Tibial artery (tissue), 4 donors: ENCODE results near the gene DLEC1.

ENCODE experiments used
- DNase-seq, 2 donors: peaks; one replicate each; pipeline ENCODE4 v3.0.0-alpha.2; 2019
- H3K27ac ChIP-seq, 2 donors: fragments of 200-600 bp; sonication (generic) in 1 of 2; 1 replicate in 1 of 2; 2 replicates in 1 of 2; pipeline ENCODE4 v1.5.1; 2018 to 2019; ENCODE audit warnings: mild to moderate bottlenecking in 1 of 2
- H3K27me3 ChIP-seq, 2 donors: fragments of 200-600 bp; sonication (generic) in 1 of 2; one replicate each; pipeline versions ENCODE4 v1.5.1 to v1.6.0; 2016 to 2019
- H3K36me3 ChIP-seq, 3 donors: fragments of 200-600 bp; sonication (generic) in 2 of 3; one replicate each; pipeline ENCODE4 v1.5.1; 2016 to 2019; ENCODE audit warnings: mild to moderate bottlenecking in 2 of 3
- H3K4me1 ChIP-seq, 4 donors: fragments of 200-600 bp; sonication (generic) in 2 of 4; 1 replicate in 3 of 4; 2 replicates in 1 of 4; pipeline ENCODE4 v1.5.1; 2016 to 2019
- H3K4me3 ChIP-seq, 2 donors: fragments of 200-600 bp; sonication (generic) in 1 of 2; 1 replicate in 1 of 2; 2 replicates in 1 of 2; pipeline ENCODE4 v1.5.1; 2018 to 2019; ENCODE audit warnings: mild to moderate bottlenecking in 2 of 2
- H3K9me3 ChIP-seq, 3 donors: fragments of 200-600 bp; sonication (generic) in 1 of 3; one replicate each; pipeline ENCODE4 v1.5.1; 2016 to 2019
- intact Hi-C: fragments of 100-400 bp; cut with DNase I; formaldehyde crosslinking; loops from one replicate; pipeline ENCODE4 v1.15.0; 2023; ENCODE audit warnings: low total_unique reads
- TF ChIP-seq, protein P1 (sequence below), 2 experiments: fragments of 200-600 bp in 1 of 2; fragments of 450-650 bp in 1 of 2; IDR thresholded peaks; one replicate each; pipeline ENCODE4 v1.5.1; 2017 to 2019; ENCODE audit warnings: antibody characterized with exemption in 2 of 2, mild to moderate bottlenecking in 1 of 2, moderate library complexity in 1 of 2

Gene DLEC1

DNA sequence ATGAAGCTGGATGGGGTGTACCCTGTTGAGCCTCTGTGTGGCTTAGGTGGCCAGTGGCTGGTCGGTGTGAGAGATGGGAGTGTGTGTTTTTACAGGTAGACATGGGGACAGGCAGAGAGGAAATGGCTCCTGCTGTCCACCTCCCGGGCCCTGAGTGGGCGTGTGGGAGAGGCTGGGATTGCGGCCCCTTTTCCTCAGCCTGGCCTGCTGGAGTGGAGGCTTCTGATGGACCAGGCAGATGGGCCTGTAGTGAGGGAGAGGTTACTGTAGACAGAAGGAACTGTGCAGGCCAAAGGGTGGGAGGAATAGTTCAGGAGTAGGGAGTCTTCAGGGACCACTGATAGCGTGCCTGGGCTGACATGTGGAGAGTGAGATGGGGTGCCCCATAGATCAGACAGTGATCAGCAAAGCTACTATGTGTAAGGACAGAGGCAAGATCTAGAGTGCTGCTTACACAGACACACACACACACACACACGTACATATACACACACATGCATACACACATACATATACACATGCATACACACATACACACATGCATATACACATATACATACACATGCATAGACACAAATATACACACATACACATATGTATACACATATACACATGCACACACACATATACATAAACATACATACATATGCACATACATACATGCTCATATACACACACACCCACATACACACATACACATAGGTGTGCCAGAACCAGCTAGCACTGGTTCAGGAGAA lies 71.5 kb downstream of the DLEC1 start:
- DNase-seq, result peak; percentile 3 to 53

DNA sequence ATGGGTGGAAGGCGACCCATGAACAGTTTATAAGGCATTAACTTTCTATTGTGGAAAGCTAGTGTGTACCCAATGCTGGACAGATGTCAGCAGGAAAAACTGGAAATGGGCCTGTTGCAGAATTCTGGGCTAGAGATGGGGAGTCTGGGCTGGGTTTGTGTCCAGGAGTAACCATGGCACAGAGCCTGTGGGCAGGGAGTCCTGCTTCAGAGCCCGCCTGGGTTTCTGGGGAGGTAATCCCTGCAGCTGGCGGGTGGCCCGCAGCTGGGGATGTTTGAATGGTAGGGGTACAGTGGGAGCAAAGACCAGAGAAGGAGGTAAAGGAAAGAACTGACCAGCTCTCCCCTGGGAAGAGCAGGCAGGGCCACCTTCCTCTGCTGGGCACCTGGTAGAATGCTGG lies 72.2 kb downstream of the DLEC1 start:
- intact Hi-C loops, result no loop called here
- DNase-seq, result peak in 1 of 2 donors; percentile 14
- Histone ChIP-seq H3K27me3 (peaks cover 0 to 9% of the 10 kb centered on the region in 2 donors), H3K4me1 (no peaks in the 10 kb centered on the region), H3K27ac (no peak overlapping the region), H3K36me3 (no peaks in the 10 kb centered on the region), H3K4me3 (no peak overlapping the region), H3K9me3 (no peaks in the 10 kb centered on the region)
- TF ChIP-seq, protein P1, sequence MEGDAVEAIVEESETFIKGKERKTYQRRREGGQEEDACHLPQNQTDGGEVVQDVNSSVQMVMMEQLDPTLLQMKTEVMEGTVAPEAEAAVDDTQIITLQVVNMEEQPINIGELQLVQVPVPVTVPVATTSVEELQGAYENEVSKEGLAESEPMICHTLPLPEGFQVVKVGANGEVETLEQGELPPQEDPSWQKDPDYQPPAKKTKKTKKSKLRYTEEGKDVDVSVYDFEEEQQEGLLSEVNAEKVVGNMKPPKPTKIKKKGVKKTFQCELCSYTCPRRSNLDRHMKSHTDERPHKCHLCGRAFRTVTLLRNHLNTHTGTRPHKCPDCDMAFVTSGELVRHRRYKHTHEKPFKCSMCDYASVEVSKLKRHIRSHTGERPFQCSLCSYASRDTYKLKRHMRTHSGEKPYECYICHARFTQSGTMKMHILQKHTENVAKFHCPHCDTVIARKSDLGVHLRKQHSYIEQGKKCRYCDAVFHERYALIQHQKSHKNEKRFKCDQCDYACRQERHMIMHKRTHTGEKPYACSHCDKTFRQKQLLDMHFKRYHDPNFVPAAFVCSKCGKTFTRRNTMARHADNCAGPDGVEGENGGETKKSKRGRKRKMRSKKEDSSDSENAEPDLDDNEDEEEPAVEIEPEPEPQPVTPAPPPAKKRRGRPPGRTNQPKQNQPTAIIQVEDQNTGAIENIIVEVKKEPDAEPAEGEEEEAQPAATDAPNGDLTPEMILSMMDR (IDR thresholded peaks at IDR 0.05), result no peak

More for the DNA sequence above, 71.5 kb downstream of the DLEC1 start:
- no peak overlapping the region for H3K4me3 ChIP-seq
- H3K9me3 ChIP-seq, result no peaks in the 10 kb centered on the region
- no peak overlapping the region for H3K27ac ChIP-seq
- TF ChIP-seq, protein P1 (IDR thresholded peaks at IDR 0.05), result no peak
- H3K27me3 ChIP-seq, result peaks cover 0 to 9% of the 10 kb centered on the region in 2 donors
- H3K36me3 ChIP-seq, result no peaks in the 10 kb centered on the region
- H3K4me1 ChIP-seq, result no peaks in the 10 kb centered on the region
- intact Hi-C loops, result no loop called here

DNA sequence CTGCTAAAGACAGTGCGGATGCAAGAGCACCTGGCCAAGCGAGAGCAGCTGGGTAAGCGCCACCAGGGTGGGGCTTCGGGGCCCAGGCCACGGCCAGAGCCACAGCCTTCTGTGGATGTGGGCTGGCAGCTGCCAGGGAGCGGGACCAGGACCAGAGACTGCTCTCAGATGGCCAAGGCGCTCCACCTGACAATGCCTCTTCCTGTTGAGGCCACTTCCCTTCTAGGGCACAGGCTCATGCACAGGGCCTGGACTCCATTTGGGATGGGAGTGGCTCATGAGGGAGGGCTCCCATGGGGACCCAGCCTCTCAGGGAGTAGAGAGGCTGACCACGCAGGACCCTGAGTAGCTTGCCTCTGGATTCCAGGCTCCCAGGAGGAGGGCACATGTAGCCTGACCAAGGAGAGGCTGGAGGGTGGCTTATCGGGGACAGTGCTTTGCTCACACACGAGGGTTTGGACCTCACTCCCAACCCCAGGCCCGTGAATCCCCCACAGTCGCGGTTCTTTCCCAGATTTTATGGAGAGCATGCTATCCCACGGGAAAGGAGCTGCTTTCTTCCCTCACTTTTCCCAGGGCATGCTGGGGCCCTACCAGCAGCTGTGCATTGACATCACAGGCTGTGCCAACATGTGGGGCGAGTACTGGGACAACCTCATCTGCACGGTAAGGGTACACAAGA lies 72.8 kb downstream of the DLEC1 start:
- TF ChIP-seq, protein P1 (IDR thresholded peaks at IDR 0.05), result no peak
- peak; percentile 14 to 53 for DNase-seq
- H3K27me3 ChIP-seq, result peaks cover 0 to 9% of the 10 kb centered on the region in 2 donors
- no peaks in the 10 kb centered on the region for H3K4me1 ChIP-seq
- no peak overlapping the region for H3K27ac ChIP-seq
- H3K36me3 ChIP-seq, result no peaks in the 10 kb centered on the region
- intact Hi-C loops, result no loop called here
- no peaks in the 10 kb centered on the region for H3K9me3 ChIP-seq
- no peak overlapping the region for H3K4me3 ChIP-seq

DNA sequence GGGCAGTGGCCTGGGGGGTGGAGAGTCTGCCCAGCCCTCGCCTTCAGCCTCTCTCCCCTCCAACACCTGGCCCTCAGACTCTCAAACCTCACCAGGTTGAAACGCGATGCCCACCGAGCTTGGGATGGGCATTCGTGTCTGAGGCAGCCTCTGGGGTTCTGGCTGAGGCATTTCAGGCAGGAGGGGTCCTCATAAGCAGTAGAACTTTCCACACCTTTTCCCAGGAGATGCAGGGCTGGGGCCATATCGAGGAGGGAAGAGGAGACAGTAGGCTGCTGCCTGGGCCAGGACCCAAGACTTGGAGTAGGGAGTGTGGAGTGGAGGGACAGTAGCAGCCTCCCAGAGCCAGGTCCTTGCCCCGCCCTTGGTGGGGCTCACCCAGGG lies 73.4 kb downstream of the DLEC1 start:
- TF ChIP-seq, protein P1 (IDR thresholded peaks at IDR 0.05), result no peak
- no peak overlapping the region for H3K4me3 ChIP-seq
- intact Hi-C loops, result no loop called here
- peak; percentile 10 to 51 for DNase-seq
- no peaks in the 10 kb centered on the region for H3K36me3 ChIP-seq
- no peak overlapping the region for H3K27ac ChIP-seq
- peaks cover 0 to 2% (median 0%) of the 10 kb centered on the region in 4 donors for H3K4me1 ChIP-seq
- peaks cover 0 to 9% of the 10 kb centered on the region in 2 donors for H3K27me3 ChIP-seq
- no peaks in the 10 kb centered on the region for H3K9me3 ChIP-seq

DNA sequence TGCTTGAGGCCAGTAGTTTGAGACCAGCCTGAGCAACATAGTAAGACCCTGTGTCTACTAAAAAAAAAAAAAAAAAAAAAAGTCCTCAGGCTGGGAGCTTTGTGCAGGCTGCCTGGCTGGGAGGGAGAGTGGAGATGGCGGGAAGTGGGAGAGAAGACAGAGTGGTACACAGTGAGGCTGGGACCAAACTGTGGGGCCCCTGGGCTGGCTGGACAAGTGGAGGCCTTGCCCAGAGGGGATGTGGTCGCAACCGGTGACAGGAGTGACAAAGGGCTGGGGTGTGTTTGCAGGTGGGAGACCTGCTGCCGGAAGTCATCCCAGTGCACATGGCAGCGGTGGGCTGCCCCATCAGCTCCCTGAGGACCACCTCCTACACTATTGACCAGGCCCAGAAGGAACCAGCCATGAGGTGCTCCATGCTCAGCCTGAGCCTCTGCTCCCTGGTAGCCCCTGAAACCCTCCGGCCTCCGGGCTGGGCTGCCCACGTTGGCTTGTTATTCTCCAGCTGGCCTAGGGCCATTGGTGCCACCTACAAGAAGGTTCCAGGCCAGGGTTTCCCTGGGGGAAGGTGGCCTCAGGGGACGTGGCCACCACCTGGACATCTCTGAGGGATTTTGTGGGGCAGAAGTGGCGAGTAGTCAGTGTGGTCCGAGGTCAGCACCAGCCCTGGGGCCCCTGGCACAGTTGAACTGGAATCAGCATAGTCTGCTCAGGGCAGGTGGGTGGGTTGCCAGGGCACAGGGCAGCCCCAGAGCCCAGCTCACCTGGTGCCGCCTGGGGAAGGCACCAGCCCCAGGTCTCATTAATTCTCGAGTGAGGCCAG lies 75.3 kb downstream of the DLEC1 start:
- TF ChIP-seq, protein P1 (IDR thresholded peaks at IDR 0.05), result no peak
- intact Hi-C loops, result no loop called here
- Histone ChIP-seq H3K36me3 (peaks cover 0 to 8% (median 0%) of the 10 kb centered on the region in 3 donors), H3K9me3 (no peaks in the 10 kb centered on the region), H3K4me3 (no peak overlapping the region), H3K27ac (no peak overlapping the region), H3K27me3 (no peaks in the 10 kb centered on the region), H3K4me1 (peaks cover 0 to 6% (median 0%) of the 10 kb centered on the region in 4 donors)
- DNase-seq, result peak; percentile 16 to 61
